BLaER1 treated with 17β-estradiol and CSF1 and Interleukin-3, amounts not matched to agents 10 nM and 100 nM (cell line): ENCODE measurements around the gene BEND7.
"Not testable (repeated sequence)": the region's sequence is repeated elsewhere in the genome, so short reads cannot be mapped to it uniquely, and the experiment has no call there.

Experiments used
- H3K27ac ChIP-seq, 11 experiments: shearing (Covaris generic); formaldehyde crosslinking; 2 replicates each; pipeline ENCODE4 v1.8.1; 2022
- H3K27me3 ChIP-seq, 11 experiments: shearing (Covaris generic); formaldehyde crosslinking; 2 replicates each; pipeline ENCODE4 v1.8.1; 2022
- H3K36me3 ChIP-seq, 11 experiments: shearing (Covaris generic); formaldehyde crosslinking; 2 replicates each; pipeline ENCODE4 v1.8.1; 2022
- H3K4me1 ChIP-seq, 10 experiments: shearing (Covaris generic); formaldehyde crosslinking; 2 replicates each; pipeline ENCODE4 v1.8.1; 2022
- H3K4me2 ChIP-seq, 11 experiments: shearing (Covaris generic); formaldehyde crosslinking; 2 replicates each; pipeline ENCODE4 v1.8.1; 2022
- H3K4me3 ChIP-seq, 10 experiments: shearing (Covaris generic); formaldehyde crosslinking; 2 replicates each; pipeline ENCODE4 v1.8.1; 2022
- H3K9ac ChIP-seq, 11 experiments: shearing (Covaris generic); formaldehyde crosslinking; 2 replicates each; pipeline ENCODE4 v1.8.1; 2022
- H3K9me3 ChIP-seq, 11 experiments: shearing (Covaris generic); formaldehyde crosslinking; replicated peaks in 1 of 11; 2 replicates each; pipeline ENCODE4 v1.8.1; 2022
- H4K20me1 ChIP-seq, 11 experiments: shearing (Covaris generic); formaldehyde crosslinking; 2 replicates each; pipeline ENCODE4 v1.8.1; 2022
- Cebpa-rat ChIP-seq, 11 experiments: shearing (Covaris generic); IDR thresholded peaks; 2 replicates each; pipeline ENCODE4 v1.8.1; 2022

The BEND7 gene

GRCh38 chr10:13421382-13421917 lies 107.4 kb downstream of the BEND7 start:
- Histone ChIP-seq H3K27me3 (no peaks in the 10 kb centered on the region), H3K9ac (no peak overlapping the region), H3K9me3 (peaks cover 0 to 6% (median 0%) of the 10 kb centered on the region in 11 experiments; a peak in 4 of 22 replicates), H3K4me2 (no peak overlapping the region), H3K4me1 (peaks cover 6 to 21% (median 11%) of the 10 kb centered on the region in 10 experiments; a peak in 16 of 20 replicates), H4K20me1 (no peaks in the 10 kb centered on the region), H3K27ac (no peak overlapping the region), H3K4me3 (no peak overlapping the region), H3K36me3 (no peaks in the 10 kb centered on the region)
- TF ChIP-seq Cebpa-rat (IDR thresholded peaks at IDR 0.05): no peak

GRCh38 chr10:13420532-13421307 lies 108.1 kb downstream of the BEND7 start:
- Histone ChIP-seq H3K27ac (no peak overlapping the region), H3K9ac (no peak overlapping the region), H3K4me1 (peaks cover 6 to 21% (median 11%) of the 10 kb centered on the region in 10 experiments; a peak in 16 of 20 replicates), H3K4me3 (no peak overlapping the region), H4K20me1 (no peaks in the 10 kb centered on the region), H3K36me3 (no peaks in the 10 kb centered on the region), H3K4me2 (no peak overlapping the region), H3K27me3 (no peaks in the 10 kb centered on the region), H3K9me3 (peaks cover 0 to 6% (median 0%) of the 10 kb centered on the region in 11 experiments; a peak in 4 of 22 replicates)
- TF ChIP-seq Cebpa-rat (IDR thresholded peaks at IDR 0.05): no peak

GRCh38 chr10:13417459-13418126 lies 111.2 kb downstream of the BEND7 start:
- Histone ChIP-seq H3K36me3 (no peaks in the 10 kb centered on the region), H3K27me3 (no peaks in the 10 kb centered on the region), H3K27ac (no peak overlapping the region), H3K4me3 (no peak overlapping the region), H3K4me2 (peak overlapping the region in 5 of 11 experiments; percentile 10 to 42 (median 28); a peak in 8 of 22 replicates), H4K20me1 (no peaks in the 10 kb centered on the region), H3K4me1 (peaks cover 2 to 13% (median 4%) of the 10 kb centered on the region in 10 experiments; a peak in 13 of 20 replicates), H3K9ac (no peak overlapping the region), H3K9me3 (peaks cover 19 to 26% (median 20%) of the 10 kb centered on the region in 11 experiments)
- no peak for TF ChIP-seq Cebpa-rat (IDR thresholded peaks at IDR 0.05)

GRCh38 chr10:13416760-13417159 lies 112.1 kb downstream of the BEND7 start:
- Histone ChIP-seq H3K27ac (no peak overlapping the region), H3K4me3 (no peak overlapping the region), H3K27me3 (no peaks in the 10 kb centered on the region), H3K9ac (no peak overlapping the region), H3K4me1 (peaks cover 0 to 11% (median 0%) of the 10 kb centered on the region in 10 experiments; a peak in 6 of 20 replicates), H3K9me3 (peaks cover 21 to 30% (median 24%) of the 10 kb centered on the region in 11 experiments), H3K36me3 (no peaks in the 10 kb centered on the region), H3K4me2 (peak overlapping the region in 1 of 11 experiments; percentile 31; a peak in 3 of 22 replicates), H4K20me1 (no peaks in the 10 kb centered on the region)
- no peak for TF ChIP-seq Cebpa-rat (IDR thresholded peaks at IDR 0.05)

- no peaks in the 10 kb centered on the region for H4K20me1 ChIP-seq
- H3K9me3 ChIP-seq: peaks cover 21 to 34% (median 25%) of the 10 kb centered on the region in 11 experiments
- TF ChIP-seq Cebpa-rat (IDR thresholded peaks at IDR 0.05): no peak
- H3K27ac ChIP-seq: no peak overlapping the region
- no peaks in the 10 kb centered on the region for H3K27me3 ChIP-seq
- no peak overlapping the region for H3K9ac ChIP-seq
- H3K4me3 ChIP-seq: no peak overlapping the region
- no peak overlapping the region for H3K4me2 ChIP-seq
- H3K36me3 ChIP-seq: no peaks in the 10 kb centered on the region
- peaks cover 0 to 11% (median 0%) of the 10 kb centered on the region in 10 experiments; a peak in 6 of 20 replicates for H3K4me1 ChIP-seq
These were observed 114.0 kb downstream of the BEND7 start for GRCh38 chr10:13414855-13415254.

GRCh38 chr10:13414137-13414536 lies 114.7 kb downstream of the BEND7 start:
- peaks cover 0 to 11% (median 0%) of the 10 kb centered on the region in 10 experiments; a peak in 6 of 20 replicates for H3K4me1 ChIP-seq
- H3K4me3 ChIP-seq: no peak overlapping the region
- no peaks in the 10 kb centered on the region for H3K36me3 ChIP-seq
- no peak overlapping the region for H3K9ac ChIP-seq
- H3K9me3 ChIP-seq: peaks cover 21 to 37% (median 27%) of the 10 kb centered on the region in 11 experiments
- H3K27ac ChIP-seq: no peak overlapping the region
- TF ChIP-seq Cebpa-rat (IDR thresholded peaks at IDR 0.05): no peak
- no peaks in the 10 kb centered on the region for H4K20me1 ChIP-seq
- no peaks in the 10 kb centered on the region for H3K27me3 ChIP-seq
- no peak overlapping the region for H3K4me2 ChIP-seq

GRCh38 chr10:13412894-13413293 lies 115.9 kb downstream of the BEND7 start:
- no peak overlapping the region for H3K4me3 ChIP-seq
- H3K36me3 ChIP-seq: no peaks in the 10 kb centered on the region
- H3K27ac ChIP-seq: no peak overlapping the region
- H3K9me3 ChIP-seq: peaks cover 21 to 37% (median 27%) of the 10 kb centered on the region in 11 experiments
- H3K9ac ChIP-seq: no peak overlapping the region
- no peaks in the 10 kb centered on the region for H3K27me3 ChIP-seq
- no peak overlapping the region for H3K4me2 ChIP-seq
- no peaks in the 10 kb centered on the region for H4K20me1 ChIP-seq
- peaks cover 0 to 11% (median 0%) of the 10 kb centered on the region in 10 experiments; a peak in 6 of 20 replicates for H3K4me1 ChIP-seq
- TF ChIP-seq Cebpa-rat (IDR thresholded peaks at IDR 0.05): no peak

- Histone ChIP-seq H4K20me1 (no peaks in the 10 kb centered on the region), H3K4me1 (no peaks in the 10 kb centered on the region), H3K9ac (no peak overlapping the region), H3K9me3 (peaks cover 0 to 18% (median 6%) of the 10 kb centered on the region in 11 experiments; a peak in 10 of 22 replicates), H3K27ac (no peak overlapping the region), H3K27me3 (no peaks in the 10 kb centered on the region), H3K4me3 (no peak overlapping the region), H3K4me2 (no peak overlapping the region), H3K36me3 (no peaks in the 10 kb centered on the region)
- no peak for TF ChIP-seq Cebpa-rat (IDR thresholded peaks at IDR 0.05)
These were observed 124.0 kb downstream of the BEND7 start for GRCh38 chr10:13404791-13405190.

GRCh38 chr10:13404305-13404759 lies 124.5 kb downstream of the BEND7 start:
- H3K9ac ChIP-seq: no peak overlapping the region
- no peak overlapping the region for H3K27ac ChIP-seq
- H3K4me1 ChIP-seq: no peaks in the 10 kb centered on the region
- H3K4me2 ChIP-seq: no peak overlapping the region
- no peaks in the 10 kb centered on the region for H4K20me1 ChIP-seq
- peaks cover 0 to 18% (median 6%) of the 10 kb centered on the region in 11 experiments; a peak in 9 of 22 replicates for H3K9me3 ChIP-seq
- no peaks in the 10 kb centered on the region for H3K36me3 ChIP-seq
- H3K4me3 ChIP-seq: no peak overlapping the region
- no peaks in the 10 kb centered on the region for H3K27me3 ChIP-seq
- TF ChIP-seq Cebpa-rat (IDR thresholded peaks at IDR 0.05): no peak

- not testable (repeated sequence) for H3K9ac ChIP-seq, H3K36me3 ChIP-seq, H3K4me2 ChIP-seq, H3K4me1 ChIP-seq, H4K20me1 ChIP-seq, H3K27ac ChIP-seq, H3K27me3 ChIP-seq, H3K4me3 ChIP-seq
- peaks cover 0 to 18% (median 6%) of the 10 kb centered on the region in 11 experiments; a peak in 9 of 22 replicates for H3K9me3 ChIP-seq
These were observed 125.4 kb downstream of the BEND7 start for GRCh38 chr10:13403426-13403825.
